ENCODE data around the gene EDN3. TPM values are rescaled to one million over a fixed set of nuclear protein-coding genes. Genes with fewer than 3 reads are reported as not detected.
A peak's percentile ranks its signal among the peaks of the same experiment; 100 is the strongest.
"Not testable (repeated sequence)": the region's sequence is repeated elsewhere in the genome, so short reads cannot be mapped to it uniquely, and the experiment has no call there.

The EDN3 gene
- total RNA-seq, 3 donors from 2014 or later (not counting 1 experiment from before 2014, with no cell fraction given), result 0.24 to 0.53 (median 0.41) TPM

DNA sequence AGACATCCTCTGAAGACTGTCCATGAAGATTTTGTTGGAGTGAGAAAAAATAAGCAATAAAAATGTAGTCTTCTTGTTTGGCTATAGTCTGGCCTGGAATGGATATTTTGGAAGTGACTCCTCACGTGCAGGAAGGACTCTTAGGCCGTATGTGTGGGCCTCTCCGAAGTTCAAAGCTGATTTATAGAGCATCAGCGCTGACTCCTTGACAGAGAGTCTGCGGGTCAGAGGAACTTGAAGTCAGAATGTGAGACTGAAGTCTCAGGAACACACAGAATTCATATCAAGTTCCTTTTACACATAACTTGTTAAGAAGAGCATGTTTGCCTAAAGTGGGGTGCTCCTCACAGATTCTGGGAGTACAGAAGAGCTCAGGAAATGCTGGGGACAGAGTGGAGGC is 36.1 kb downstream of the EDN3 start:
- H3K4me1 Mint-ChIP-seq, result no peaks in the 10 kb centered on the region
- Histone ChIP-seq H3K36me3 (ENCODE audit: control insufficient read depth, insufficient read depth, low read length) (no peaks in the 10 kb centered on the region), H3K4me3 (ENCODE audit: low read length) (no peak overlapping the region), H3K27me3 (ENCODE audit: control insufficient read depth, insufficient read depth, low read length) (no peaks in the 10 kb centered on the region), H3K27ac (ENCODE audit: low read length) (no peak overlapping the region), H3K4me1 (ENCODE audit: control insufficient read depth, insufficient read depth, low read length) (no peaks in the 10 kb centered on the region), H3K9me3 (ENCODE audit: control insufficient read depth, insufficient read depth, low read length) (no peaks in the 10 kb centered on the region)
- H3K27ac Mint-ChIP-seq, result no peak overlapping the region
- peaks cover 13 to 21% of the 10 kb centered on the region in 2 donors for H3K27me3 Mint-ChIP-seq (ENCODE audit: low read depth in 2 of 2)
- H3K4me3 Mint-ChIP-seq, result no peak overlapping the region
- H3K36me3 Mint-ChIP-seq, result no peaks in the 10 kb centered on the region
- 54% methylated on average over 5 of the region's 5 CpGs for WGBS (ENCODE audit: insufficient coverage)
- TF ChIP-seq CTCF (IDR thresholded peaks at IDR 0.05), result no peak
- H3K9me3 Mint-ChIP-seq, result no peaks in the 10 kb centered on the region
- intact Hi-C loops (cut with micrococcal nuclease), result no loop called here
- ATAC-seq, result no peak
- DNase-seq, result no peak

- H3K4me3 Mint-ChIP-seq; H3K36me3 Mint-ChIP-seq; H3K9me3 ChIP-seq (ENCODE audit: control insufficient read depth, insufficient read depth, low read length); H3K27ac Mint-ChIP-seq; H3K4me1 Mint-ChIP-seq; DNase-seq; intact Hi-C loops (cut with micrococcal nuclease); H3K4me3 ChIP-seq (ENCODE audit: low read length); H3K27me3 ChIP-seq (ENCODE audit: control insufficient read depth, insufficient read depth, low read length); H3K9me3 Mint-ChIP-seq; ATAC-seq; H3K27ac ChIP-seq (ENCODE audit: low read length); H3K36me3 ChIP-seq (ENCODE audit: control insufficient read depth, insufficient read depth, low read length); H3K4me1 ChIP-seq (ENCODE audit: control insufficient read depth, insufficient read depth, low read length): not testable (repeated sequence)
- WGBS (ENCODE audit: insufficient coverage), result 58% methylated on average over 4 of the region's 8 CpGs
- peaks cover 10 to 13% of the 10 kb centered on the region in 2 donors for H3K27me3 Mint-ChIP-seq (ENCODE audit: low read depth in 2 of 2)
Observed at GRCh38 chr20:59338444-59338843, 38.0 kb downstream of the EDN3 start.

GRCh38 chr20:59340201-59340885 is 39.9 kb downstream of the EDN3 start:
- H3K4me3 Mint-ChIP-seq, result no peak overlapping the region
- WGBS (ENCODE audit: insufficient coverage), result 87% methylated on average over 12 of the region's 12 CpGs
- intact Hi-C loops (cut with micrococcal nuclease), result no loop called here

DNA sequence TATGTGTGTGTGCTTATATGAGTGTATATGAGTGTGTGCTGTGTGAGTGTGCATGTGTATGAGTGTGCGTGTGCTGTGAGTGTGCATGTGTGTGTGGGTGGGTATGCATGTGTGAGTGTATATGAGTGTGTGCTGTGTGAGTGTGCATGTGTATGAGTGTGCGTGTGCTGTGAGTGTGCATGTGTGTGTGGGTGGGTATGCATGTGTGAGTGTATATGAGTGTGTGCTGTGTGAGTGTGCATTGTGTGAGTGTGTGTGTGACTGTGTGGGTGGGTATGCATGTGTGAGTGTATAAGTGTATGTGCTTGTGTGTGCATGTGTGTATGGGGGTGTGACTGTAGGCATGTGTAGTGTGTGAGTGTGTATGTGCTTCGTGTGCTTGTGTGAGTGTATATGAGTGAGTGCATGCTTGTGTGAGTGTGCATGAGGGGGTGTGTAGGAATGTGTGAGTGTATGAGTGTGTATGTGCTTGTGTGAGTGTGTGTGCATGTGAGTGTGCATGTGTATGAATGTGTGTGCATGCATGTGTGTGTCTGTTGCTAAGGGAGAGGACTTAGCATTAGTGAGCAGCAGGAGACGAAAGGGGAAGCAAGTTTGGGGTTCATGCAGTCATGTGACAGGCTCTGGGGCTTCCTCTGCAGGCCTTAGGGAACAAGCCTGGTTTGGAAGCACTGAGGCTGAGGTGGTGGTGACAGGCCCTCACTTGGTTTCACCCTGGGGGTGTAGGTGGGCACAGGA is 41.0 kb downstream of the EDN3 start:
- intact Hi-C loops (cut with micrococcal nuclease); H3K4me3 Mint-ChIP-seq; H3K9me3 Mint-ChIP-seq; H3K27me3 Mint-ChIP-seq (ENCODE audit: low read depth in 2 of 2); H3K4me3 ChIP-seq (ENCODE audit: low read length); H3K27ac ChIP-seq (ENCODE audit: low read length); H3K4me1 ChIP-seq (ENCODE audit: control insufficient read depth, insufficient read depth, low read length); H3K36me3 Mint-ChIP-seq; H3K4me1 Mint-ChIP-seq; H3K27ac Mint-ChIP-seq; H3K36me3 ChIP-seq (ENCODE audit: control insufficient read depth, insufficient read depth, low read length); H3K27me3 ChIP-seq (ENCODE audit: control insufficient read depth, insufficient read depth, low read length); DNase-seq; H3K9me3 ChIP-seq (ENCODE audit: control insufficient read depth, insufficient read depth, low read length): not testable (repeated sequence)
- WGBS (ENCODE audit: insufficient coverage), result 73% methylated on average over 4 of the region's 4 CpGs
- peak in 1 of 3 donors; percentile 33 for ATAC-seq

More at GRCh38 chr20:59340201-59340885, 39.9 kb downstream of the EDN3 start:
- H3K36me3 ChIP-seq (ENCODE audit: control insufficient read depth, insufficient read depth, low read length), result no peaks in the 10 kb centered on the region
- no peak for TF ChIP-seq CTCF (IDR thresholded peaks at IDR 0.05)
- Mint-ChIP-seq H3K27ac (no peak overlapping the region), H3K4me1 (no peaks in the 10 kb centered on the region), H3K9me3 (no peaks in the 10 kb centered on the region), H3K27me3 (ENCODE audit: low read depth in 2 of 2) (peaks cover 0 to 8% of the 10 kb centered on the region in 2 donors), H3K36me3 (no peaks in the 10 kb centered on the region)
- no peak overlapping the region for H3K4me3 ChIP-seq (ENCODE audit: low read length)
- H3K27me3 ChIP-seq (ENCODE audit: control insufficient read depth, insufficient read depth, low read length), result no peaks in the 10 kb centered on the region
- H3K27ac ChIP-seq (ENCODE audit: low read length), result no peak overlapping the region
- H3K4me1 ChIP-seq (ENCODE audit: control insufficient read depth, insufficient read depth, low read length), result no peaks in the 10 kb centered on the region
- H3K9me3 ChIP-seq (ENCODE audit: control insufficient read depth, insufficient read depth, low read length), result no peaks in the 10 kb centered on the region
- ATAC-seq (no peak), DNase-seq (no peak)
